GM12801 (cell line): Measurements from ENCODE around the gene LYZL6.

ENCODE experiments used
- TF ChIP-seq, protein P1 (sequence below): IDR thresholded peaks from one replicate; pipeline ENCODE4 v1.5.1; 2011; ENCODE audit warnings: control low read depth; ENCODE audit not compliant: insufficient read length; ENCODE audit errors: extremely low read depth

Gene LYZL6

GRCh38 chr17:35894206-35894605, 49.3 kb downstream of the LYZL6 start:
- TF ChIP-seq, protein P1, sequence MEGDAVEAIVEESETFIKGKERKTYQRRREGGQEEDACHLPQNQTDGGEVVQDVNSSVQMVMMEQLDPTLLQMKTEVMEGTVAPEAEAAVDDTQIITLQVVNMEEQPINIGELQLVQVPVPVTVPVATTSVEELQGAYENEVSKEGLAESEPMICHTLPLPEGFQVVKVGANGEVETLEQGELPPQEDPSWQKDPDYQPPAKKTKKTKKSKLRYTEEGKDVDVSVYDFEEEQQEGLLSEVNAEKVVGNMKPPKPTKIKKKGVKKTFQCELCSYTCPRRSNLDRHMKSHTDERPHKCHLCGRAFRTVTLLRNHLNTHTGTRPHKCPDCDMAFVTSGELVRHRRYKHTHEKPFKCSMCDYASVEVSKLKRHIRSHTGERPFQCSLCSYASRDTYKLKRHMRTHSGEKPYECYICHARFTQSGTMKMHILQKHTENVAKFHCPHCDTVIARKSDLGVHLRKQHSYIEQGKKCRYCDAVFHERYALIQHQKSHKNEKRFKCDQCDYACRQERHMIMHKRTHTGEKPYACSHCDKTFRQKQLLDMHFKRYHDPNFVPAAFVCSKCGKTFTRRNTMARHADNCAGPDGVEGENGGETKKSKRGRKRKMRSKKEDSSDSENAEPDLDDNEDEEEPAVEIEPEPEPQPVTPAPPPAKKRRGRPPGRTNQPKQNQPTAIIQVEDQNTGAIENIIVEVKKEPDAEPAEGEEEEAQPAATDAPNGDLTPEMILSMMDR = no peak

GRCh38 chr17:35893751-35894150, 49.8 kb downstream of the LYZL6 start:
- TF ChIP-seq, protein P1 = no peak

DNA sequence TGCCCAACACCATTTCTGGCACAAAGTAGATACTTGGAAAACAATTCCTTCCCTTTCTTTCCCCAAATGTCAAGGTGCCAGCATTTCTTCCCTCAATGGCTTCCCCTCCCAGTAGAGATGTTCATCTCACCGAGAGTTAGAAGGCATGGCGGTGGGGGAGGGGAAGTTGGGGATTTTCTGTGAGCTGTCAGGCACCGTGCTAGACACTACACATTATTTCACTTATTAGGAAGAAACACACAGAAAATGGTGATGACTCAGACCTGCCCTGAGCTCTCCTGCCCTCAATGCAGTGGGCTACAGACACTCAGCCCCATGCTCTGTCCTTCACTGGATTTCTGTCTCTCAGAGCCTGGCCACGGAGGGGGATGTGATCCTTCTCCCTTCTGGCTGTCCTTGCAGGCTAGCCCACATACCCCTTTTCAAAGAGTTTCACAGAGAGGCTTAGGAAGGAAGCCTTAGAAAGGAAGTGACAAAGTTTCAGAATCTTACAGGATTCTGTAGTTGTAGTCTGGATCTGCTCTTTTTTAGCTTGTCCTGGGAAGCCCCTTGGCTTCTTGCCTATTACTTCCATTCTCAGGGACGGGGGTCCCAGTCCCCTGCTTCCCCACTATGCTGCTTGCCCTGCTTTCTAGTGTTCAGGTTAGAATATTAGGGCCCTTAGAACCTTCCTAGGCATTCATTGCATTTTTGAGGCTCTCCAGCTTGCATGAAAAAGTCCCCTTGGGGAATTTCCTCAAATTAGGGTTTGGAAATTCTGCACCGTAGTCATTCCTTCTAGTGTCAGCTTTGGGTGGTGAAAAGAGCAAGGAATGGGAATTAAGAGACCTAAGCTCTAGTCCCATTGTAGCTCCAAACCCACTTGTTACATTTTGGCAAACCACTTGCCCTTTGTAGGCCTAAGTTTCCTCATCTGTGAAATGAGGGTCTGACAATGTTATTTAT, 51.1 kb downstream of the LYZL6 start:
- TF ChIP-seq, protein P1 = no peak

- TF ChIP-seq, protein P1 = no peak
These were observed 52.2 kb downstream of the LYZL6 start for GRCh38 chr17:35891269-35891668.

- TF ChIP-seq, protein P1 = no peak
These were observed 52.7 kb downstream of the LYZL6 start for GRCh38 chr17:35890774-35891155.

DNA sequence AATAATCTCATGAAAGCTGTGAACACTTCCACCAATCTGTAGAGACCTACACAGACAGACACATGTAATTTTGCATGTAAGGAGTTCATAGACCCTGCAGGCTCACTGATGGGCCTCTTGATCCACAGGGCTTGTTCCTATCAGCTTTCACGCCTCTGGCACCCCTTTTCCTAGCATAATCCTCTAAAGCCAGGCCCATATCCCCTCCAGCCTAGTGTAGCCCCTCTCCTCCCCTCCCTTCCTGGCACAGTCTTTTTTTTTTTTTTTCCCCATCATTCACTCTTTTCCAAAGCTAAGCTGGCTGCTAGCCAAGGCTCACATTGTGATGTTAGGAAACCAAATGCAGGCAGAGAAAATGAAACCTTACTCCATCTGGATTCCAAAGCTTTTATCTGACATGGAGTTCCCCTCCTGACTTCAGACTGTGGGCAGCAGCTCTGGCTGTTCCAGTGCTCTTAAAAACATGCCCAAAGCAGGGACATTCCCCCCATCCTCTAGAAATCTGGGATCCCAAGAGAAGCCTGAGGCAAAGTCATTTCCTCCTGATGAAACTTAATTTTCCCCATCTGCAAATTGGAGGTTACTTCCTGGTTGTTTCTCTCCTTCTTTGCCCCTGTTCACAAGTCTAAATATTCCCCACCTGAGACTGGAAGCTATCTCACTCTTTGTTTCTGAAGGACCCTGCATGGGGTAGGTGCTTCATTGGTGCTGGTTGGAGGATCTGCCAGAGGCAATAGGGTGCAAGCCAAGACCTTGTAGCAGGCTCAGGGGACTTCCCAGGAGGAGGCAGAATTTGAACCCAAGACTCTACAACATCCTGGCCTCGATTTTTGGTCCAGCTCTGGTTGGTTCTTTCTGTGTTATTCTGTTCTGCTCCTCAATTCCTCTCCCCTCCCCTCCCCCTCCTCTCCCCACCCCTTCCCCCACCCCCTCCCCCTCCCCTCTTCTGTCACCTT, 53.4 kb downstream of the LYZL6 start:
- TF ChIP-seq, protein P1 = no peak

DNA sequence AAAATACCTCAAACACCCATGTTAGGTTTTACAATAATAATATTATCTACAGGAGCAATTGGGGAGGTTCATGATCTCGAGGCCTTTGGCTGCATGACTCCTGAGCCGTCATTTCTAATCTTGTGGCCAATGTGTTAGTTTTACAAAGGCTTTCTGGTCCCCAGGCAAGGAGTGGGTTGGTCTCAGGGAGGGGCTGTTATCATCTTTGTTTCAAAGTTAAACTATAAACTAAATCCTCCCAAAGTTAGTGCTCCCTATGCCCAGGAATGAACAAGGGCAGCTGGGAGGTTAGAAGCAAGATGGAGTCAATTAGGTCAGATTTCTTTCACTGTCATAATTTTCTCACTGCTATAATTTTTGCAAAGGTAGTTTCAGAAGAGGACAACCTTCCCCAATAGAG, 54.3 kb downstream of the LYZL6 start:
- TF ChIP-seq, protein P1 = no peak
